ENCODE results near the gene ZNF197. TPM values are rescaled to one million over a fixed set of nuclear protein-coding genes. Genes with fewer than 3 reads are reported as not detected.
"Not testable (repeated sequence)": the region's sequence is repeated elsewhere in the genome, so short reads cannot be mapped to it uniquely, and the experiment has no call there.

ZNF197 gene
- total RNA-seq, 1 experiment from 2014 or later, result 3.7 TPM

- DNase-seq (ENCODE audit: low spot score), result peak; percentile 4
Observed at GRCh38 chr3:44661189-44661588, 36.4 kb downstream of the ZNF197 start.

GRCh38 chr3:44665173-44665572, 40.3 kb downstream of the ZNF197 start:
- no peak for DNase-seq (ENCODE audit: low spot score)

GRCh38 chr3:44666346-44666745, 41.5 kb downstream of the ZNF197 start:
- DNase-seq (ENCODE audit: low spot score), result no peak

- DNase-seq (ENCODE audit: low spot score), result no peak
Observed at GRCh38 chr3:44669760-44670159, 44.9 kb downstream of the ZNF197 start.

- not testable (repeated sequence) for DNase-seq (ENCODE audit: low spot score)
Observed at GRCh38 chr3:44673466-44673865, 48.6 kb downstream of the ZNF197 start.

GRCh38 chr3:44674211-44674610, 49.4 kb downstream of the ZNF197 start:
- DNase-seq (ENCODE audit: low spot score), result no peak

GRCh38 chr3:44678480-44679116, 53.8 kb downstream of the ZNF197 start:
- DNase-seq (ENCODE audit: low spot score), result no peak

GRCh38 chr3:44680921-44681455, 56.2 kb downstream of the ZNF197 start:
- no peak for DNase-seq (ENCODE audit: low spot score)

- no peak for DNase-seq (ENCODE audit: low spot score)
Observed at GRCh38 chr3:44682182-44682896, 57.5 kb downstream of the ZNF197 start.

GRCh38 chr3:44685128-44685800, 60.4 kb downstream of the ZNF197 start:
- DNase-seq (ENCODE audit: low spot score), result no peak

- no peak for DNase-seq (ENCODE audit: low spot score)
Observed at GRCh38 chr3:44687898-44688297, 63.1 kb downstream of the ZNF197 start.

Other genes with a start within 250 kb of the ZNF197 start
- 2.1 and 2.7 TPM in 2 replicates for gene ZNF445, start 147.4 kb upstream of the ZNF197 start, total RNA-seq (2014; rRNA removed; shearing (Covaris generic))
- gene ZKSCAN7, start 69.8 kb upstream of the ZNF197 start, total RNA-seq (2014; rRNA removed; shearing (Covaris generic)), result not detected in 2 replicates
- gene ZNF660, start 40.1 kb upstream of the ZNF197 start, total RNA-seq (2014; rRNA removed; shearing (Covaris generic)), result not detected in 2 replicates
- gene ZNF35, start 23.7 kb downstream of the ZNF197 start, total RNA-seq (2014; rRNA removed; shearing (Covaris generic)), result 1.5 and 3.0 TPM in 2 replicates
- 0.23 and 0.79 TPM in 2 replicates for gene ZNF502, start 87.6 kb downstream of the ZNF197 start, total RNA-seq (2014; rRNA removed; shearing (Covaris generic))
- 0.08 and 4.8 TPM in 2 replicates for gene ZNF501, start 104.6 kb downstream of the ZNF197 start, total RNA-seq (2014; rRNA removed; shearing (Covaris generic))
- 7.4 and 8.6 TPM in 2 replicates for gene KIAA1143, start 136.6 kb downstream of the ZNF197 start, total RNA-seq (2014; rRNA removed; shearing (Covaris generic))
- gene KIF15, start 136.8 kb downstream of the ZNF197 start, total RNA-seq (2014; rRNA removed; shearing (Covaris generic)), result 4.9 and 5.5 TPM in 2 replicates
- 8.8 and 9.3 TPM in 2 replicates for gene TMEM42, start 236.9 kb downstream of the ZNF197 start, total RNA-seq (2014; rRNA removed; shearing (Covaris generic))
- not detected in 2 replicates for gene TGM4, start 249.6 kb downstream of the ZNF197 start, total RNA-seq (2014; rRNA removed; shearing (Covaris generic))